Neural crest cell (in vitro differentiated cells): ENCODE data around the gene FLACC1. TPM values are rescaled to one million over a fixed set of nuclear protein-coding genes. Genes with fewer than 3 reads are reported as not detected.

Experiments
- DNase-seq: peaks from one replicate; pipeline ENCODE4 v3.0.0; 2021; ENCODE audit warnings: low read depth, mixed read lengths, low spot score
- H3K27ac Mint-ChIP-seq: one replicate; pipeline ENCODE4 v1.8.0; 2021; ENCODE audit warnings: mild to moderate bottlenecking, mixed read lengths; ENCODE audit not compliant: unreplicated experiment
- H3K27me3 Mint-ChIP-seq: 2 replicates; pipeline ENCODE4 v1.8.0; 2021; ENCODE audit warnings: low read depth, mild to moderate bottlenecking, mixed read lengths
- H3K36me3 Mint-ChIP-seq: 2 replicates; pipeline ENCODE4 v1.8.0; 2021; ENCODE audit warnings: low read depth, mild to moderate bottlenecking, mixed read lengths
- H3K4me1 Mint-ChIP-seq: 2 replicates; pipeline ENCODE4 v1.8.0; 2021; ENCODE audit warnings: mixed read lengths
- H3K4me3 Mint-ChIP-seq: one replicate; pipeline ENCODE4 v1.8.0; 2021; ENCODE audit warnings: mild to moderate bottlenecking, mixed read lengths
- H3K9me3 Mint-ChIP-seq: 2 replicates; pipeline ENCODE4 v1.8.0; 2021; ENCODE audit warnings: mixed read lengths
- CTCF ChIP-seq: fragments of 200-600 bp; sonication (generic); conservative IDR thresholded peaks from 2 replicates; pipeline ENCODE4 v1.5.0; 2021; ENCODE audit warnings: antibody characterized with exemption, mild to moderate bottlenecking
- long read RNA-seq: library from polyadenylated mRNA; unstranded; transcript quantifications from one replicate; pipeline ENCODE4 v2.0.0, GENCODE V29; 2020
- total RNA-seq: library from RNA; stranded (reverse); gene quantifications from 2 replicates; pipeline ENCODE4 v1.2.1, GENCODE V29; 2021

The FLACC1 gene, protein sequence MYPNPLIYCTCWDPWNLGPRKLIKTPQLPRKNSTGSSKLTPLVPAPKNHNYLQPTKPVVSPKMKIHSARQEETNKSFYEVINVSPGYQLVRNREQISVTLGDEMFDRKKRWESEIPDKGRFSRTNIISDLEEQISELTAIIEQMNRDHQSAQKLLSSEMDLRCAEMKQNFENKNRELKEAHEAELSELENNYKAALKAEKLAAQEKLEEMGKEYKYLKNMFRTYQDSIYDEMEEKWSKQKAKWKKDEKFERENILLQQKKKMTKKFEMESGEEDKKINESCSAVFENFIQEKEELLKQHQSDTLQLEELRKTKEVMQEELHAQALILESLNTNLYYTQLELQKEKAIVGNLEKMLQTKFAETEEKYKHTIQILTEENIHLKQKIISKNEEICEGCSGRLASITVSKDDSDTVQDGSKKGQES
- 0.77 and 1.0 TPM in 2 replicates for total RNA-seq
- long read RNA-seq, result 0 reads

DNA sequence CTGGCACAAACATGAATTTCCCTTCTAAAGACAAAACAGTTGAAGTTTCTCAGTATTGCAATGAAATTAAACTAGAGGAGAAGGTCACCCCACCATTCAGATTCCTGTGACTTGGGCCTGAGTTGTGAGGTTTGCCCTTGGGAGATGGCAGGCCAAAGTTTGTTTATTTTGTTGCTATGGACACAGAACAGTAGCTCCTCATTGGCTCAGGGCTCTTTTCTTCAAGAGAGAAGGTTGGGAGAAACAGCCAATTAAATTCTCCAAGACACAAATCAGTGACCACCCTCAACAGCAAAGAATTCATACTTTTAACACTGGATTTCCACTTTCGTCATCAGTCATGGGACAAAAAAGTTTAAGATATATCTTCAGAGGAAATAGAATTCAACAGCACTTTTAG lies at the start of gene FLACC1:
TSS of gene FLACC1 (minus strand) at position 125 of the 400 bp plus-strand sequence. CDS start 5,941 bp downstream, outside the sequence.
- peaks cover 16% of the 10 kb centered on the region for H3K36me3 Mint-ChIP-seq
- H3K4me1 Mint-ChIP-seq, result peaks cover 7% of the 10 kb centered on the region
- DNase-seq, result no peak
- H3K9me3 Mint-ChIP-seq, result no peaks in the 10 kb centered on the region
- no peak within 1 kb of the TSS for H3K4me3 Mint-ChIP-seq
- H3K27me3 Mint-ChIP-seq, result no peaks in the 10 kb centered on the region
- H3K27ac Mint-ChIP-seq, result peak within 1 kb of the TSS; percentile 76
- TF ChIP-seq CTCF, result no peak

DNA sequence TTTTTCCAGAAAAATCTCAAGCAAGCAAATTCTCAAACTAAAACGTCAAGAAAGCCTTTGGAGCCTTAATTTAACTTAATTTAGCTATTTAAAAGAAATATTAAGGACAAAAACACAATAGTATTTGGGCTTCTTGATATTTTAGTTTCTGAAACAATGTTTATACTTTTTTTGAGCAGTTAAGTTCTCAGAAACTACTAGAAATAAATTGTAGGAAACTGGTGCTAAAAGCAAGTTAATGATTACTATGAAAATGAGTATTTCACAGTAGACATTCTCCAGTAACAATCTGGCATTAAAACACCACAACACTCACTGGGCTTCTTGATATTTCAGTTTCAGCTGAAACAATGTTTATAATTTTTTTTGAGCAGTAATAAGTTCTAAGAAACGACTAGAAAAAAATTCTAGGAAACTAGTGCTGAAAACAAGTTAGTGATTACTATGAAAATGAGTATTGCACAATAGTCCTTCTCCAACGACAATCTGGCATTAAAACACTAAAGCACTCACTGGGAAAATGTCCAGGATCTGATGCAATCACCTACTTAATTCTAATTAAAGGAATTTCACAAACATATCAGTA lies 49.0 kb upstream of the FLACC1 start:
- peaks cover under 1% of the 10 kb centered on the region for H3K9me3 Mint-ChIP-seq
- no peak overlapping the region for H3K27ac Mint-ChIP-seq
- H3K36me3 Mint-ChIP-seq, result peaks cover 3% of the 10 kb centered on the region
- H3K4me3 Mint-ChIP-seq, result no peak overlapping the region
- no peak for TF ChIP-seq CTCF
- peaks cover 12% of the 10 kb centered on the region for H3K4me1 Mint-ChIP-seq
- no peaks in the 10 kb centered on the region for H3K27me3 Mint-ChIP-seq
- no peak for DNase-seq

- no peak for DNase-seq
- Mint-ChIP-seq H3K27ac (peak overlapping the region; percentile 31), H3K27me3 (no peaks in the 10 kb centered on the region), H3K4me3 (no peak overlapping the region), H3K4me1 (peaks cover 12% of the 10 kb centered on the region), H3K36me3 (peaks cover 2% of the 10 kb centered on the region), H3K9me3 (no peaks in the 10 kb centered on the region)
- TF ChIP-seq CTCF, result no peak
Observed at GRCh38 chr2:201404699-201405280, 47.6 kb upstream of the FLACC1 start.

DNA sequence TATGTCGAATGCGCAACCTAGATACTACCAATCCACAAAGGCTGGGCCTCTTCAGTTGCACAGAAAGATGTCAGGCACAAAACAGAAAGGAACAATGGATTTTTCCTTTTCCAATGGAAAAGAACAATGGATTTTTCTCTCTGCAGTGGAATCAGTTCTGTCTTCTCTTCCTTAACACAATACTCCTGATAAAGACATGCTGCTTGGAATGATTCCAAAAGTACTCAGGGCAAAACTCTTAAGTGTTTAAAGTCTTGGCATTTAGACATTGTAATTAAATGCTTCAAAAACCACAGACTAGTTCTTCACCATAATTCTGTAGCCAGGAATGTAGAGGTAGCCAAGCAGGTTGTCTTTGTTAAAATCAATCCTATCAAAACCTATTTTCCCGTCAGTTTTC lies 46.7 kb upstream of the FLACC1 start:
- no peaks in the 10 kb centered on the region for H3K27me3 Mint-ChIP-seq
- no peak for TF ChIP-seq CTCF
- H3K27ac Mint-ChIP-seq, result peak overlapping the region; percentile 35
- H3K4me1 Mint-ChIP-seq, result peaks cover 12% of the 10 kb centered on the region
- no peak for DNase-seq
- peaks cover 2% of the 10 kb centered on the region for H3K36me3 Mint-ChIP-seq
- H3K4me3 Mint-ChIP-seq, result no peak overlapping the region
- H3K9me3 Mint-ChIP-seq, result no peaks in the 10 kb centered on the region

GRCh38 chr2:201402651-201403562 lies 45.8 kb upstream of the FLACC1 start:
- DNase-seq, result no peak
- TF ChIP-seq CTCF, result no peak
- Mint-ChIP-seq H3K27me3 (no peaks in the 10 kb centered on the region), H3K27ac (peak overlapping the region; percentile 8), H3K9me3 (no peaks in the 10 kb centered on the region), H3K4me3 (no peak overlapping the region), H3K36me3 (peaks cover 2% of the 10 kb centered on the region), H3K4me1 (peaks cover 12% of the 10 kb centered on the region)
